GM12878 (cell line): ENCODE results near the gene RRAS. TPM values are rescaled to one million over a fixed set of nuclear protein-coding genes. Genes with fewer than 3 reads are reported as not detected.

Source experiments
- ATAC-seq: fragments of 200-7000 bp; cut with Tn5 transposase; 3 replicates; pipeline ENCODE4 v1.9.1; 2020; ENCODE audit warnings: mild to moderate bottlenecking, moderate library complexity
- BruUV-seq: library from RNA; stranded (reverse); fragments of 400-500 nt; replicated peaks from 2 replicates; lab custom pipeline; 2021; lab: Mats Ljungman, UMichigan
- CTCF ChIA-PET: fragments of 300-600 bp; sonication (Branson Sonifier 250); formaldehyde crosslinking; extraction: SDS; loops from one replicate; lab custom pipeline; 2021; ENCODE audit warnings: inconsistent platforms; lab: Yijun Ruan, JAX
- POLR2A ChIA-PET: fragments of 350-600 bp; formaldehyde crosslinking; extraction: SDS; loops from one replicate; lab custom pipeline; 2021; ENCODE audit warnings: inconsistent platforms; lab: Charles Lee
- RAD21 ChIA-PET: fragments of 300-600 bp; sonication (Branson Sonifier 250); formaldehyde crosslinking; loops from one replicate; lab custom pipeline; 2023; ENCODE audit warnings: antibody characterized with exemption; ENCODE audit not compliant: unreplicated experiment; lab: Charles Lee
- SMC1A ChIA-PET: fragments of 300-600 bp; sonication (Branson Sonifier 250); formaldehyde crosslinking; loops from one replicate; lab custom pipeline; 2023; ENCODE audit not compliant: unreplicated experiment, uncharacterized antibody; lab: Charles Lee
- DNase-seq: peaks from one replicate; pipeline ENCODE4 v3.0.0-alpha.2; 2011; ENCODE audit warnings: low read depth, low spot score
- FAIRE-seq: peaks from 3 replicates; lab custom pipeline; 2011; peaks lifted over from hg19 to GRCh38; lab: Jason Lieb, UNC
- H2AFZ ChIP-seq: 2 replicates; pipeline ENCODE4 v1.6.0; 2011; ENCODE audit warnings: low read depth, low read length, control low read depth; ENCODE audit not compliant: control insufficient read depth
- H3K27ac ChIP-seq: 2 replicates; pipeline ENCODE4 v1.5.1; 2011; ENCODE audit warnings: control low read depth; ENCODE audit not compliant: control insufficient read depth, insufficient read depth
- H3K27me3 ChIP-seq, 2 experiments: replicated peaks in 1 of 2; 2 replicates each; pipeline versions ENCODE4 v1.6.0 to v1.6.1; 2011; ENCODE audit warnings: low read length in 1 of 2; ENCODE audit not compliant: control insufficient read depth in 2 of 2, insufficient read depth in 2 of 2
- H3K36me3 ChIP-seq, 2 experiments: 2 replicates each; pipeline ENCODE4 v1.5.1; 2011; ENCODE audit warnings: low read length in 1 of 2; ENCODE audit not compliant: control insufficient read depth in 2 of 2, insufficient read depth in 2 of 2
- H3K4me1 ChIP-seq: 2 replicates; pipeline ENCODE4 v1.6.1; 2011; ENCODE audit warnings: mild to moderate bottlenecking, low read length, moderate library complexity, mixed read lengths; ENCODE audit not compliant: control insufficient read depth, insufficient read depth
- H3K4me2 ChIP-seq: 2 replicates; pipeline ENCODE4 v1.6.0; 2011; ENCODE audit warnings: control low read depth; ENCODE audit not compliant: control insufficient read depth, insufficient read depth
- H3K4me3 ChIP-seq: fragments of 200-600 bp; sonication (generic); 2 replicates; pipeline ENCODE4 v1.5.1; 2016
- H3K79me2 ChIP-seq: 2 replicates; pipeline ENCODE4 v1.6.0; 2011; ENCODE audit warnings: low read length; ENCODE audit not compliant: control insufficient read depth, insufficient read depth
- H3K9ac ChIP-seq: 2 replicates; pipeline ENCODE4 v1.8.0; 2011; ENCODE audit warnings: low read length, control low read depth, mixed read lengths; ENCODE audit not compliant: control insufficient read depth, insufficient read depth
- H3K9me3 ChIP-seq: replicated peaks from 3 replicates; pipeline ENCODE4 v1.5.1; 2011; ENCODE audit warnings: mild to moderate bottlenecking, low read length; ENCODE audit not compliant: control insufficient read depth, insufficient read depth
- H4K20me1 ChIP-seq: 2 replicates; pipeline ENCODE4 v1.6.0; 2011; ENCODE audit not compliant: control insufficient read depth, insufficient read depth
- POLR2AphosphoS5 ChIP-seq: IDR thresholded peaks from 2 replicates; pipeline ENCODE4 v1.6.1; 2011; ENCODE audit warnings: mild to moderate bottlenecking, low read length, inconsistent platforms
- TAF1 ChIP-seq: IDR thresholded peaks from 2 replicates; pipeline ENCODE4 v1.6.1; 2011; ENCODE audit warnings: mild to moderate bottlenecking, low read depth, low read length, borderline replicate concordance
- WGBS: methylation state at CpG from one replicate; pipeline ENCODE4 v1.1.6; 2016; ENCODE audit warnings: low lambda C conversion rate; ENCODE audit not compliant: insufficient replicate concordance, insufficient coverage; ENCODE audit errors: missing lambda C conversion rate; 5-methylcytosine and 5-hydroxymethylcytosine counted together
- in situ Hi-C: fragments of 300-500 bp; cut with MboI; formaldehyde crosslinking; loops from 9 replicates; pipeline ENCODE4 v1.14.3; 2018; ENCODE audit warnings: mixed read lengths
- intact Hi-C: fragments of 100-400 bp; cut with micrococcal nuclease; formaldehyde crosslinking; loops from one replicate; pipeline ENCODE4 v1.14.2; 2022; ENCODE audit not compliant: unreplicated experiment
- polyA plus RNA-seq, 11 experiments: library from polyadenylated mRNA; depleted of rRNA in 4 of 11; unstranded in 6 of 11; stranded (reverse) in 5 of 11; fragments of >200 nt; fragmentation: Nextera tagmentation in 4 of 11; fragmentation: Illumina TruSeq in 1 of 11; extraction: Ambion mirVana in 4 of 11; extraction: Trizol in 1 of 11; gene quantifications; 1 replicate in 1 of 11; 2 replicates in 10 of 11; pipeline versions ENCODE4 v1.2.1 to v1.2.3, GENCODE V29; 2011 to 2016; ENCODE audit warnings: inconsistent platforms in 2 of 11, missing spikeins in 2 of 11, low read depth in 1 of 11
- total RNA-seq, 4 experiments: library from RNA; depleted of rRNA in 3 of 4; stranded (reverse); fragments of >200 nt in 3 of 4; fragmentation: Illumina TruSeq in 1 of 4; extraction: Trizol in 1 of 4; gene quantifications; 2 replicates each; pipeline versions ENCODE4 v1.2.1 to v1.2.3, GENCODE V29; 2013 to 2021
- TF ChIP-seq, protein P1 (sequence below): fragments of 450-650 bp; IDR thresholded peaks from 2 replicates; pipeline ENCODE4 v1.6.1; 2016; ENCODE audit warnings: mild to moderate bottlenecking

RRAS gene
- total and polyA plus RNA-seq, 10 of the 15 experiments (the other 5 are each of a cell fraction or from before 2014, with no cell fraction given) = 0.24 to 5.8 (median 1.8) TPM

DNA sequence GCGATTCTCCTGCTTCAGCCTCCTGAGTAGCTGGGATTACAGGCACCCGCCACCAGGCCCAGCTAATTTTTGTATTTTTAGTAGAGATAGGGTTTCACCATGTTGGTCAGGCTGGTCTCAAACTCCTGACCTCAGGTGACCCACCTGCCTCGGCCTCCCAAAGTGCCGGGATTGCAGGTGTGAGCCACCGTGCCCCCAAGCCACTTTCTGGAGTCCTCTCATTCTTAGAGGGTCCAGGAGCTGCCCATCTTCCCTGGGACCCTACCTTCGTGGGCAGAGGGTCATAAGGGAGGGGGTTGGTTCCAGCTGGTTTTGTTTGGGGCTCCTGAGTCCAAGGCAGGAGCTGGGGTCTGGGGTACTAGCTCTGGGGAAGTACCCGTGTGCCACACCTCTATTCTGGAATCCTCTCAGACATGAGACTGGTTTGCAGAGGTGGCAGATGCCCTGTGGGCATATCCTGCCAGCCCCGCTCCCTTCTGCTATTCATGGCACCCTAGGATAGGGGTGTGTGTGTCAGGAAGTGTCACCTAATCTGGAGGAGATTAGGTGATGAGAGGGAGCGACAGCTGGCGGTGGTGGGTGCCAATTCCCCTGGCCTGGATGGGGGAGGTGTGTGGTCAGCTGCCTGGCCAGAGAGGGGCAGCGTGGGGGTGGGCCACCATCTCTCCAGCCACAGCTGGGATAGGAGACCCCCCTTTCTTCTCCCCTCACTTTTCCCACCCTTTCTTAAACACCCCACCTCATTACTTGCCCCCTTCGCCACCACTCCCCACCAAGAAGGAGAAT lies 39.2 kb upstream of the RRAS start:
- no peak for ATAC-seq

More for the DNA sequence above, 39.2 kb upstream of the RRAS start:
- Histone ChIP-seq H3K4me2 (peak overlapping the region; percentile 97), H3K79me2 (peaks cover 48% of the 10 kb centered on the region), H3K4me1 (peaks cover 22% of the 10 kb centered on the region), H3K27me3 (no peaks in the 10 kb centered on the region), H3K9me3 (no peaks in the 10 kb centered on the region), H2AFZ (no peak overlapping the region), H3K9ac (peak overlapping the region; percentile 98; the same call in 1 of the 2 replicates), H3K36me3 (peaks cover 15 to 18% of the 10 kb centered on the region in 2 experiments), H3K27ac (peak overlapping the region; percentile 42), H4K20me1 (peaks cover 16% of the 10 kb centered on the region), H3K4me3 (peak overlapping the region; percentile 100)
- TF ChIP-seq TAF1 (no peak), POLR2AphosphoS5 (peak; percentile 34; the same call in 1 of the 2 replicates)
- TF ChIP-seq, protein P1, sequence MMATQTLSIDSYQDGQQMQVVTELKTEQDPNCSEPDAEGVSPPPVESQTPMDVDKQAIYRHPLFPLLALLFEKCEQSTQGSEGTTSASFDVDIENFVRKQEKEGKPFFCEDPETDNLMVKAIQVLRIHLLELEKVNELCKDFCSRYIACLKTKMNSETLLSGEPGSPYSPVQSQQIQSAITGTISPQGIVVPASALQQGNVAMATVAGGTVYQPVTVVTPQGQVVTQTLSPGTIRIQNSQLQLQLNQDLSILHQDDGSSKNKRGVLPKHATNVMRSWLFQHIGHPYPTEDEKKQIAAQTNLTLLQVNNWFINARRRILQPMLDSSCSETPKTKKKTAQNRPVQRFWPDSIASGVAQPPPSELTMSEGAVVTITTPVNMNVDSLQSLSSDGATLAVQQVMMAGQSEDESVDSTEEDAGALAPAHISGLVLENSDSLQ = peak; percentile 13; the same call in 1 of the 2 replicates
- ChIA-PET POLR2A (interaction anchor here (0.6 to 11.2 kb wide), 10 partner anchors 13 to 235 kb away, joined by 3 to 200 read pairs (median 6); partner anchors contain the start of genes AP2A1, BCL2L12, IRF3 and NOSIP), RAD21 (interaction anchor here (0.8 to 8.6 kb wide), 9 partner anchors 14 to 176 kb away, joined by 3 to 131 read pairs (median 4); partner anchors contain the start of genes BCL2L12, IRF3, NOSIP and RRAS), CTCF (interaction anchor here (0.6 to 10.5 kb wide), 15 partner anchors 13 to 425 kb away, joined by 3 to 130 read pairs (median 7); partner anchors contain the start of genes BCL2L12, FLT3LG, IRF3 and NOSIP), SMC1A (interaction anchor here (0.9 to 1.9 kb wide), 12 partner anchors 14 to 299 kb away, joined by 3 to 7 read pairs (median 3); partner anchors contain the start of genes BCL2L12, FLT3LG, IRF3 and NOSIP)
- 26% methylated on average over 12 of the region's 12 CpGs for WGBS
- intact Hi-C loops (loop anchor here (5.0 kb wide), 1 partner anchor 188 kb away; the partner anchor contains the start of gene PNKP), in situ Hi-C loops (no loop called here)
- DNase-seq (no peak), FAIRE-seq (no peak)
- no TSS peak for BruUV-seq
